Stomach (tissue), 4 donors: ENCODE results near the gene BSN.

Source experiments
- CTCF ChIP-seq, 7 experiments: fragments of 450-650 bp in 4 of 7; fragments of 200-600 bp in 3 of 7; sonication (generic) in 3 of 7; IDR thresholded peaks; one replicate each; pipeline ENCODE4 v1.5.1; 2016 to 2019; ENCODE audit warnings: antibody characterized with exemption in 7 of 7, control low read depth in 2 of 7, mild to moderate bottlenecking in 1 of 7
- EP300 ChIP-seq: sonication (generic); formaldehyde crosslinking; IDR thresholded peaks from one replicate; pipeline ENCODE4 v1.6.1; 2017; ENCODE audit warnings: antibody characterized with exemption
- POLR2AphosphoS5 ChIP-seq, 3 donors: sonication (generic); formaldehyde crosslinking; IDR thresholded peaks; one replicate each; pipeline ENCODE4 v1.6.1; 2016; ENCODE audit warnings: antibody characterized with exemption in 3 of 3

DNA sequence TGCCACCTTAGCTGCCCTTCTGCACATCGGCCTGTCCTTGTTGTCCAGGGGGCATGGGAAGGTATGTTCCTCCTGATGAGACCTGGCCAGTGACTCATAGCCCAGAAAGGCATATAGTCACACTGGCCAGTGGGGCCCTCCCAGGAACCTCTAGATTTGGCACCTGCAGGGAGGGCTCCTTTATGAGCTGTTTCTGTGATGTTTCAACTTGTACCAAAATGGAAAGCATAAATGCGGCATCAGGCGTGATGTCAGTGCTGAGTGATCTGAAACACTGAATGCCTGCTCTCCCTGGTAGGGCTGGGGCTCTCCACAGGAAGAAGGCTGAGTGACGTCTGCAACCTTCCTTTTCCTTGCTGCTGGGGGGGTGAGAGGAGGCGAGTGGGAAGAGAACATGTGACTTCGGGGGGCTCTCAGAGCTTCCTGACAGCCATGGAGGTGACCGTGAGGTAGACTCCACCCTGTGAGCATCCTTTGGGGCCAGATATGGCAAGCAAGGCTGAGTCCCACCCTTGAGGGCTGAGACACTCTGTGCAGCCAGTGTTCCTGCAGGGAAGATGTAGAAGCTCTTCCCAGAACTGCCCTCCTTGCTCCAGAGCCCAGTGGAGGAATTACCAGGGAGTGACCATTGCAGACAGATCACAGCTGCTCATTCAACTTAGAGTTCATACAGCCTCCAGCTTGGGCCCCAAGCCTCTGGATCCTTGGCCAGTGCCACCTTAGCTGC is 82.8 kb downstream of the BSN start:
- TF ChIP-seq CTCF (IDR thresholded peaks at IDR 0.05), result no peak
- no peak for TF ChIP-seq POLR2AphosphoS5 (IDR thresholded peaks at IDR 0.05)
- no peak for TF ChIP-seq EP300
